IPS-NIHi7 (cell line): ENCODE measurements around the gene RAD54L2.
"Not testable (repeated sequence)": the region's sequence is repeated elsewhere in the genome, so short reads cannot be mapped to it uniquely, and the experiment has no call there.

Experiments used
- DNase-seq: peaks from one replicate; pipeline ENCODE4 v3.0.0; 2012; ENCODE audit warnings: mixed read lengths; ENCODE audit errors: extremely low spot score

The RAD54L2 gene, protein sequence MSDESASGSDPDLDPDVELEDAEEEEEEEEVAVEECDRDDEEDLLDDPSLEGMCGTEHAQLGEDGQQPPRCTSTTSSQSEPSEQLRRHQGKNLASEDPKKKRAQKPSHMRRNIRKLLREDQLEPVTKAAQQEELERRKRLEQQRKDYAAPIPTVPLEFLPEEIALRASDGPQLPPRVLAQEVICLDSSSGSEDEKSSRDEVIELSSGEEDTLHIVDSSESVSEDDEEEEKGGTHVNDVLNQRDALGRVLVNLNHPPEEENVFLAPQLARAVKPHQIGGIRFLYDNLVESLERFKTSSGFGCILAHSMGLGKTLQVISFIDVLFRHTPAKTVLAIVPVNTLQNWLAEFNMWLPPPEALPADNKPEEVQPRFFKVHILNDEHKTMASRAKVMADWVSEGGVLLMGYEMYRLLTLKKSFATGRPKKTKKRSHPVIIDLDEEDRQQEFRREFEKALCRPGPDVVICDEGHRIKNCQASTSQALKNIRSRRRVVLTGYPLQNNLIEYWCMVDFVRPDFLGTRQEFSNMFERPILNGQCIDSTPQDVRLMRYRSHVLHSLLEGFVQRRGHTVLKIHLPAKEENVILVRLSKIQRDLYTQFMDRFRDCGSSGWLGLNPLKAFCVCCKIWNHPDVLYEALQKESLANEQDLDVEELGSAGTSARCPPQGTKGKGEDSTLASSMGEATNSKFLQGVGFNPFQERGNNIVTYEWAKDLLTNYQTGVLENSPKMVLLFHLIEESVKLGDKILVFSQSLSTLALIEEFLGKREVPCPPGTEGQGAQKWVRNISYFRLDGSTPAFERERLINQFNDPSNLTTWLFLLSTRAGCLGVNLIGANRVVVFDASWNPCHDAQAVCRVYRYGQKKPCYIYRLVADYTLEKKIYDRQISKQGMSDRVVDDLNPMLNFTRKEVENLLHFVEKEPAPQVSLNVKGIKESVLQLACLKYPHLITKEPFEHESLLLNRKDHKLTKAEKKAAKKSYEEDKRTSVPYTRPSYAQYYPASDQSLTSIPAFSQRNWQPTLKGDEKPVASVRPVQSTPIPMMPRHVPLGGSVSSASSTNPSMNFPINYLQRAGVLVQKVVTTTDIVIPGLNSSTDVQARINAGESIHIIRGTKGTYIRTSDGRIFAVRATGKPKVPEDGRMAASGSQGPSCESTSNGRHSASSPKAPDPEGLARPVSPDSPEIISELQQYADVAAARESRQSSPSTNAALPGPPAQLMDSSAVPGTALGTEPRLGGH (N-terminal part only)

DNA sequence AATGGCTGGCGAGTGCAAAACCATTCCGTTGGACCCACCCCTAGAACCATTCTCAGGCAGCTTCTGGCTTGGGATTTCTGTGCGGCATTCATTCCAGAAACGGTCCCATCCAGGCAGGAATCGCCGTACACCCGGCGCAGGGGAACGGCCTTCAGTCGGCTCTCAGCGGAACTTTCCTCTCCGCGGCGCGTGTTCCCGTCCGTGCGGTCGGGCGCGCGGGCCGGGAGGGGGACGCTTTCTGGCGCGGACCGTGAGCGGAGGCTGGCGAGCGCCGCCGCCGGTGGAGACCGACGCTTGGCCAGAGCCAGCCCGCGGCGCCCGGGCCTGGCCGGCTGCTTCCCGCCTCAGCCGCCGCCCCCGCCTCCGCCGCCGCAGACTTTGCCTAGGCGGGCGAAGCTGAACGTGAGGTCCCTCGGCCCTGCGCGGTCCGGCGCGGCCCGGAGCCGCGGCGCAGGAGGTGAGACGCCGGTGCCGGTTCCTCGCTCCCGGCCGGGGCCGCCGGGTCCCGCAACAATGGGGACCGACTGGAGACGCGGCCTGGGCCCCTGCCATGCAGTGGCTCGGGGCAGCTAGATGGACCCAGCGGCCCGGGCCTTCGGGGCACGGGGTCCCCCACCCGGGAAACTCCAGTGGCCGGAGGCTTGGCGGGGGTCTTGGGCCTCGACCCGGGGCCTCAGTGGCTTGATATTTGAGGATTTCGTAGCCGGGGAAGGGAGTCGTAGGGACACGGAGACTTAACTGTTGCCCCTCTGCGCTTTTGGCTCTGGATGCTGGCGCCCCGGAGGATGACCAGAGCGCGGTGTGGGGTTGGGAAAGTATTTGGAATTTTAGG, at the start of gene RAD54L2:
Gene RAD54L2 (plus strand): TSS at position 261 of the 832 bp plus-strand sequence. CDS start 51,702 bp downstream, outside the sequence.
- DNase-seq = peak; percentile 94

DNA sequence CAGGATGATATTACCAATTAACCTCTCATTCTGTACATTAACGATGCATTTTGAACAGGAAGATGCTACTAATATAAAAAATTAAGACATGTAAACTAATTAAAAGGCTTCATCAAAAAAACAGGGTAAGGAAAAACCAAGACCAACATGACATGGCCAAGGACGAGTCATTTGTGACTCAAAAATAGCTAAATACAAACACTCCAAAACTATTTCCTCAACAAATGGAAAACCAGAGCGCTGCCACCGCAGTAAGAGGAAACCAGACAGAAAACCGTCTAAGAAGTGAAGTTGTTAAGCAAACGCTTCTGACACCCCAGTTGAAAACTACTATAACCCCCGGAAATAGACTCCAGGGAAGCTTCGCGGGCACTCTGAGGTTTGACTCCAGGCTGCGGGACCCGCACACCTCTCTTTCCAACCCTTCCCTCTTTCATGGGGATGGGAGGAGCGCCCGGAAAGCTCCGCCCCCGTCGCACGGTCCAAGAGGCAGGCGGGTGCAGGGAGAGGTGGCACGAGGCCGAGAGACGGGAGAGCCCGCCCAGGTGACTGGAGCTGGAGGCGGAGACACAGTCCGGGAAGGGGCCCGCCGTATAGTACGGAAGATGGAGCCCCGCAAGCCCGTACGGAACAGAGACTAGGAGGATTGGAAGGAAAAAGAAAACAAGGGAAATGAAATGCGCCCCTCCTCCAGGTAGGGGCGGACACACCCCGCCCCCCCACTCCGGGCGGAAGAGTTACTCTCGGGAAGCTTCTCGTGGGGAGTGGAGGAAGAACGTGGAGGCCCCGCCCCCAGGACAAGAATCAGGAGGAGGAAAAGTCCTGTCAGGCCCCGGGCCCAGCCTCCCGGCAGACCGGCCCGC, 39.4 kb upstream of the RAD54L2 start:
- DNase-seq = peak; percentile 95

DNA sequence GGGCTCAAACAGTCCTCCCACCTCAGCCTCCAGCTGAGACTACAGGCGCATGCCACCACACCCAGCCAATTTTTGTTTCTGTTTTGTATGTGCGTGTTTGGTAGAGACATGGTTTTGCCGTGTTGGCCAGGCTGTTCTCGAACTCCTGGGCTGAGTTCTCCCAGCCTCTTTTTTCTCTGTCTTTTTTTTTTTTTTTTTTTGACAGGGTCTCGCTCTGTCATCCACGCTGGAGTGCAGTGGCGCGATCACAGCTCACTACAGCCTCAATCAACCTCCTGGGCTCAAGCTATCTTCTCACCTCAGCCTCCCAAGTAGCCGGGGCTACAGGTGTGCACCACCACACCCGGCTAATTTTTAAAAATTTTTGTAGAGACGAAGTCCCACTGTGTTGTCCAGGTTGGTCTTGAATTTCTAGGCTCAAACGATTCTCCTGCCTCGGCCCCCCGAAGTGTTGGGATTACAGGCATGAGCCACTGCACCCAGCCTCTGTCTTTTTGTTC, 37.8 kb upstream of the RAD54L2 start:
- no peak for DNase-seq

DNA sequence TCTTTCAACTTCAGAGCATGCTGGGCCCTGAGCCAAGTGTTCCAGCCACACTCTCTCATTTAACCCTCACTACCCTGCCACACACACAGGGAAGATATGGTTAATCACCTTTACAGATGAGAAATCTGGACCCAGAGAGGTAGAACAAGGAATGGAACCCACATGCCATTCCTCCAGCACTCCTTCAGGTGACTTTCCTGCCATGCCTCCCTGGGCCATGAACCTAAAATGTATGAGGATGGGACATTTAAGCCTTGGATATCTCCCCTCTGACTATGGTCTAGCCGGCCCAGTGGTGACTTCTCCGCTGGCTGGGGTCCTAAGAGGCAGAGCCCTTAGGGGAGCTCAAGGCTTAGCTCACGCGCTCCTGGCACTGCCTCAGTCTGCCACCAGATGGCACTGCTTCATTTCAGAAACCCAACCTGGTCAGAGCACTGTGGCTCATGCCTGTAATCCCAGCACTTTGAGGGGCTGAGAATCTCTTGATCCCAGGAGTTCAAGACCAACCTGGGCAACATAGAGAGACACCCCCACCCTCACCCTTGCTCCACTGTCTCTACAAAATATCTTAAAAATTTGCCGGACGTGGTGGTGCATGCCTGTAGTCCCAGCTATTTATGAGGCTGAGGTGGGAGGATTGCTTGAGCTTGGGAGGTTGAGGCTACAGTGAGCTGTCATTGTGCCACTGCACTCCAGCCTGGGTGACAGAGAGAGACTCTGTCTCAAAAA, 36.5 kb upstream of the RAD54L2 start:
- peak; percentile 78 for DNase-seq

DNA sequence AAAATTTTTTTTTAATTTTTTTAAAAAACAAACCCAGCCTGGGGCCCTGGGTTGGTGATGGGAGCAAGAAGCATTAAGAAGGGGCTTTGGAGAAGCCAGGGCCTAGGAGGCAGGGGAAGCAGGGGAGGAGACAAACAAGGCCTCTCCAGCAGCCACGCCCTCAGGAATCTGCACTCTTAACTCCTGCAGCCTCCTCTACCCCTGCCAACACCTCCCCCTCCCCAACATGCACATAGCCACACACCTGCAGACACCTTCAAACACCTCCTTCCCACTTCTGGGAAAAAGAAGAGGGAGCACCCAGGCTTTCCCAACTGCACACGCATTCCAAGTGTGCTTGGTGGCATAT, 36.0 kb upstream of the RAD54L2 start:
- no peak for DNase-seq

DNA sequence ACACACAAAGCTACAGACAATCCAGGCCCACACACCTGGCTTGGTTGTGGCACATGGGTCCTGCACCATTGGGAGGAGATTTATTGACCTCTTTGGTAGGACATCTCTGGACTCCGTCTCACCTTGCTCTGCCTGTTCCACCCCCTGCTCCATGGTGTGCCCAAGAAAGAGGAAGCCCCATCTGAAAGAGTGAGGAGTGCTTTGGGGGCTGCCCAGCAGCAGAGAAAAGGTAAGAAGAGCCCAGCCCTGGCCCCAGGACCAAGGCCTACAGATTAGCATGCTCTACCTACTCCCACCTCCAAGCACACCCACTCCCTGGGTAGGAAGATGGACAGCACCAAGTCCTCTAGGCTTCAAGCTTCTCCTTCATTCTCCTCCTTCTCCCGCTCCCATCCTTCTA, 35.5 kb upstream of the RAD54L2 start:
- DNase-seq = no peak

DNA sequence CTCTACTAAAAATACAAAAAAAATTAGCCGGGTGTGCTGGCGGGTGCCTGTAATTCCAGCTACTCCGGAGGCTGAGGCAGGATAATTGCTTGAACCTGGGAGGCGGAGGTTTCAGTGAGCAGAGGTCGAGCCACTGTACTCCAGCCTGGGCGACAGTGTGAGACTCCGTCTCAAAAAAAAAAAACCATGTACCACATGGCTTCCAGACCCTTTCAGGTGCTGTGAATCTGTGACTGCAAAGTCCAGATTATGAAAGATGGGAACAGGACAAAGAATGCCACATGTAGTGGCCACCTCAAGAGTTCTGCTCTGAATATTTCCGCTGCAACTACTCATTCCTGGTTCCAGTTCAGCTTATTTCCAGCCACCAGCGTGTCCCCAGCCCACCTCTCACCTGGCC, 30.3 kb upstream of the RAD54L2 start:
- DNase-seq = no peak

DNA sequence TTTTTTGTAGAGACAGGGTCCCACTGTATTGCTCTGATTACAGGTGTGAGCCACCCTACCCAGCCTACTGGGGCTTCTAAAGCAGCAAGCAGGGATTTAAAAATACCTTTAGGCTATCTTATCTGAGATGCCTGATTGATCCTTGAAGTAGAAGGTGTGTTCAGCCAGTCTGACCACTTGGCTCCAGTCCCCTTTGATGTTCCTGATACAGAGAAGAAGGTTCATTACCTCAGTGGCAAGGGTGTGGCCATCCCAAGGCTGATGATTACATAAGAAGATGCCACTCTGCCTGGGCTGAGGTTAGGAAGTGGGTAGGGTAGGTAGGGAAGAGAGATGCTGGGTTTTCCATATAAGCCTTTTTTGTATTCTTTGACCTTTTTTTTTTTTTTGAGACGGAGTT, 27.5 kb upstream of the RAD54L2 start:
- no peak for DNase-seq

DNA sequence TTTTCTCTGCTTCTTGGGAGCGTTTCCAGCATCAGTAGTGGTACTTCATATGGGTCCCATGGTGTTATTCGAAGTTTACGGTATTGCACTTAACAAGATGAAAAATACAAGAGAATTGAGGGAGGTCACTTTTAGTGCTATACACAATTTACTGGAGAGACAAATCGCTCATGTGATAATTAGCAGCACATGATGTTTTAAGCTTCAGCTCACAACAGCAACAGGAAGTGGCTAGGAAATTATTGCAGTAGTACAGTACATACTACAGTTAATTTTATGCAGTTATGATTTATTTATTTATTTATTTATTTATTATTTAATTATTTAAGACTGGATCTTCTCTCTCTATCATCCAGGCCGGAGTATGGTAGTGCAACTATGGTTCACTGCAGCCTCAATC, 24.3 kb upstream of the RAD54L2 start:
- DNase-seq = no peak

DNA sequence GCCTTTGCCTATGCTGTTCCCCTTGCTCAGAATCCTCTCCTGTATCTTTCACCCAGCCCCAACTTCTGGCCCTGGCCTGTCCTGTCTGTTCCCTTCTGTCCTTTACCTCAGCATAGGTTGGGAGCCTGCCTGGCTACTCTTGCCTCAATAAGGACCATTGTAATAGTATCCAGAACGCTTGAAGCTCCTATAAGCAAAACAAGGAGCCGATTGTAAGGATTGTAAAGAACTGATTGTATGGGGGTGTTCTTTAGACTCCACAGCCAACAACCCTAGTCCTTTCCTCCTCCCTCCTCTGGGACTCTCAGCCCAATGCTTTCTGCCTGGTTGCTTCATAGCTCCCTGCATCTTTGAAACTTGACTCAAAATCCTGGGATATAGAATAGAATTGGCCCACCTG, 18.7 kb upstream of the RAD54L2 start:
- DNase-seq = no peak

DNA sequence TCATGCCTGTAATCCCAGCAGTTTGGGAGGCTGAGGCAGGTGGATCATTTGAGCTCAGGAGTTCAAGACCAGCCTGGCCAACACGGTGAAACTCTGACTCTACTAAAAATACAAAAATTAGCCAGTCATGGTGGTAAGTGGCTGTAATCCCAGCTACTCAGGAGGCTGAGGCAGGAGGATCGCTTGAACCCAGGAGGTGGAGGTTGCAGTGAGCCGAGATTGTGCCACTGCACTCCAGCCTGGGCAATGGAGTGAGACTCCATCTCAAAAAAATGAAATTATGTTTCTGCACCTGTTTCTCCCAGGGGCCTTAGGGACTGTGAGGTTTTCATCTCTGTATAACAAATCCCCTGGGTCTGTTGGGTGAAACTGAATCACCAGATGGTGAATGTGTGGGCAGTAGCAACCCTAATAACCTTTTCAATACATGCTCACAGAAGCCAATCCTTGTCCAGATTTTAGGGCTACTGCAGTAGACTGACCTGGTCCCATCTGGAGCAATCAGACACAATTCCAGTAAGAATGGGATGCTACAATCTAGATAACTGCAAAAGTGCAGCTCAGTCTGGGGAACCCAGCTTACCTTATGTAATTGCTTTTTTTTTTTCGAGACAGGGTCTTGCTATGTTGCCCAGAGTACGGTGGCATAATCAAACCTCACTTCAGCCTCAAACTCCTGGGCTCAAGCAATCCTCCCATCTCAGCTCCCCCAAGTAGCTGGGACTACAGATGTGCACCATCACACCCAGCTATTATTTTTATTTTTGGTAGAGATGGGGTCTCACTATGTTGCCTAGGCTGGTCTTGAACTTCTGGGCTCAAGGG, 17.4 kb upstream of the RAD54L2 start:
- not testable (repeated sequence) for DNase-seq

DNA sequence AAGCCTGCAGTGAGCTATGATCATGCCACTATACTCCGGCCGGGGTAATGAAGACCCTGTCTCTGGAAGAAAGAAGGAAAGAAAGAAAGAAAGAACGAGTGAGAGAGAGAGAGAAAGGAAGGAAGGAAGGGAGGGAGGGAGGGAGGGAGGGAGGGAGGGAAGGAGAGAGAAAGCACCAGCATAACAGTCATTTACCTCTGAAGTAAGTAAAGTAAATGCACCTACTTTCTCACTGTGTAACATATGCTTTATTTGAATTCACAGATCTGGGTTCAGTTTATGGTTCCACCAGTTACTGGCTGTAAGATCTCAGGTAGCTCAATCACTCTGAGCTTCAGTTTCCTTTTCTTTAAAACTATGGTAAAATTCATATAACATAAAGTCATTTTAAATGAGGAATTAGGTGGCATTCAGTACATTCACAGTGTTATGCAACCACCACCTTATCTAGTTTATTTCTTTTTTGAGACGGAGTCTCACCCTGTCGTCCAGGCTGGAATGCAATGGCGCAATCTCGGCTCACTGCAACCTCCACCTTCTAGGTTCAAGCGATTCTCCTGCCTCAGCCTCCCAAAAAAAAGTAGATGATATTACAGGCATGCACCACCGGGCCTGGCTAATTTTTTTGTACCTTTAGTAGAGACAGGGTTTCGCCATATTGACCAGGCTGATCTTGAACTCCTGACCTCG, 16.1 kb upstream of the RAD54L2 start:
- no peak for DNase-seq

DNA sequence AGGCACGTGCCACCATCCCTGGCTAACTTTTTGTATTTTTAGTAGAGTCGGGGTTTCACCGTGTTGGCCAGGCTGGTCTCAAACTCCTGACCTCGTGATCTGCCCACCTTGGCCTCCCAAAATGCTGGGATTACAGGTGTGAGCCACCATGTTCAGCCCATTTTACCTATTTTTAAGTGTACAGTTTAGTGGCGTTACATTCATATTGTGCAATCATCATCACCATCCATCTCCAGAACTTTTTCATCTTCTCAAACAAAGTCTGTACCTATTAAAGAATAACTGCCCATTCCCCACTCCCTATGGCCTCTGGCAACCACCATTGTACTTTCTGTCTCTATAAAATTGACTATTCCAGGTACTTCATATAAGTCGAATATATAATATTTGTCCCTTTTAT, 13.6 kb upstream of the RAD54L2 start:
- DNase-seq = not testable (repeated sequence)

DNA sequence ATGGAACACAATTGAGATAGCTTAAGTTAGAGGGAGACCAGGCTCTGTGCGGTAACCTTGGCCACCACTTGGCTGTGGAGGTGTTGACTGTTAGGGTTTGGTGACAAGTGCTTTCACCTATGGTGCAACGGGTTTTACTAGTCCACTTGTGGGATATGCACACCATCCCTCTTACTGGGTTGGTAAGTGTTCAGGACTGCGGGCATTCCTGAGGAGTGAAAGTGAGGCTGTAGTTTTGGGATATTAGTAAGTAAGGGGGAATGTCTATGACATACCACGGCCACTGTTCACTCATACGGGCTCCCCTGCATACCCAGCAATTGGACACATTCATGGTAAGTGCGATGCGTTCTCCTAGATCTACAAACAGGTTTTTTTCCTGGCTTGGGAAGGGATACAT, 8.0 kb upstream of the RAD54L2 start:
- no peak for DNase-seq

DNA sequence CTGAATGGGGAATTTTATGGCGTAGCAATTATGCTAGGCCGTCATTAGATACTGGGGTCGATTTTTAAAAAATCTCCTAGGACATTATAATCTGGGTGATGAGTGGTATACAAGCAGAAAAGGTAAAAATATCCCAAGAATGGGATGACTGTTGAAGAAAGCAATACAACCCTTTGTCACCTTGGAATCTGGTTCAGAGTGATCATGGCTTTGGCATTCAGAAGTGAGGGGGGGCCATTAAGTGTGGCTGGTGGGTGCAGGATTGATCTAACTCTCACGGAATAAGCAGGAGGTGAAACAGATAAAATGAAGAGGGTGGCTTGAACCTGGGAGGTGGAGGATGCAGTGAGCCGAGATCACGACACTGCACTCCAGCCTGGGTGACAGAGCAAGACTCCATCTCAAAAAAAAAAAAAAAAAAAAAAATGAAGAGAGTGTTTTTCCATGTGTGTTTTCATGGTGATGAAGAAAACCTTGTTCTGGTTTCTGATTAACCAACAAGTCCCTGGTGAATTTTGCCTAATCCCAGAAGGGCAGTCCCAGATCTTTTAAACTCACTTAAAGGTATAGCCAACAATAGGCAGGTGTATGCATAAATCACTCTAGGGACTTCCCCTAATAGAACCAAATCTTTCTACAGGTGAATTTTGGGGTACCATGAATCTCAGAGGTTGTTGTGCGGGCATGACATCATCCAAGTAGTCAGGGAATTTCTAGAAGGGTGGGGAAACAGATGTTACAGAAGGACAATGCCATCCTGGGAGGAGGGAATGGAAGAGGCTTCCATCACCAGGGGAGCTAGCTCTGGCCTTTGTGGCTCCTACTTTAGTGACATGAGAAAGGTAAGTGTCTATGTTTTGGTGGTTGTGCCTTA, 3.1 kb upstream of the RAD54L2 start:
- DNase-seq = no peak

DNA sequence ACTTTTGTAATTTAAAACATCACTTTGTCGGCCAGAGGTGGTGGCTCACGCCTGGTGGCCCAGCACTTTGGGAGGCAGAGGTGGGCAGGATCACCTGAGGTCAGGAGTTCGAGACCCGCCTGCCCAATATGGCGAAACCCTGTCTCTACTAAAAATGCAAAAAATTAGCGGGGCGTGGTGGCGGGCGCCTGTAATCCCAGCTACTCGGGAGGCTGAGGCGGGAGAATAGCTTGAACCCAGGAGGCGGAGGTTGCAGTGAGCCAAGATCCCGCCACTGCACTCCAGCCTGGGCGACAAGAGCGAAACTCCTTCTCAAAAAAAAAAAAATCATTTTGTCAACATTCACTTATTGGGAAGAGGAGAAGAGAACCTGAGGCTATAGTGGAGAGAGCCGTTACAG, 888 bp upstream of the RAD54L2 start:
- not testable (repeated sequence) for DNase-seq

DNA sequence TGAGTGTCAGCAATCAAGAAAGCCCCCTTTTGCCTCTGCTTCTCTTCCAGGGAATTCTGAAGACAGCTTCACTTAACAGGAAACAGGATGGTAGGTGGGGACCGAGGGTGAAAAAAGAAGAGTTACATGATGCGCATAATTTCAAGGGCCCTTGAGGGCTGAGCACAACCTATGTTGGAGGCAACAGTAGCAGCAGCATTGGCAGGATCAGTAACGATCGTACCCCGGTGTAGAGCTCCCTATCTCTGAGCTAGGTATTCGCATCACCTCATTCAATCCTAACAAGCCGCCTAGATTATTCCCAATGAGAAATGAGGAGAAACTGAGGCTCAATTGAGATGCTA, 432 bp upstream of the RAD54L2 start:
- peak; percentile 28 for DNase-seq
